H1 (cell line): ENCODE measurements around the gene TEKT3. TPM values are rescaled to one million over a fixed set of nuclear protein-coding genes. Genes with fewer than 3 reads are reported as not detected.

Experiments used
- CTCF ChIA-PET: fragments of 300-600 bp; sonication (Branson Sonifier 250); formaldehyde crosslinking; loops from one replicate; lab custom pipeline; 2021; ENCODE audit not compliant: partially characterized antibody; lab: Charles Lee
- POLR2A ChIA-PET: fragments of 300-600 bp; sonication (Branson Sonifier 250); formaldehyde crosslinking; loops from one replicate; lab custom pipeline; 2021; ENCODE audit warnings: inconsistent platforms; ENCODE audit not compliant: partially characterized antibody; lab: Charles Lee
- DNase-seq, 2 experiments: peaks; one replicate each; pipeline versions ENCODE4 v3.0.0 to v3.0.0-alpha.2; 2010 to 2022; ENCODE audit warnings: low spot score in 2 of 2, low read depth in 1 of 2, mixed read lengths in 1 of 2
- FAIRE-seq: peaks from 2 replicates; lab custom pipeline; 2011; peaks lifted over from hg19 to GRCh38; lab: Jason Lieb, UNC
- H2AFZ ChIP-seq: 2 replicates; pipeline ENCODE4 v1.8.1; 2012; ENCODE audit warnings: low read length, inconsistent platforms
- H2AK5ac ChIP-seq: 2 replicates; pipeline ENCODE4 v1.6.1; 2013; ENCODE audit warnings: low read depth, low read length
- H2BK120ac ChIP-seq: replicated peaks from 2 replicates; pipeline ENCODE3; 2013; ENCODE audit warnings: low read depth, low read length, inconsistent platforms
- H2BK12ac ChIP-seq: 2 replicates; pipeline ENCODE4 v1.6.1; 2013; ENCODE audit warnings: low read depth, low read length
- H2BK15ac ChIP-seq: 2 replicates; pipeline ENCODE4 v1.6.1; 2013; ENCODE audit warnings: low read length
- H2BK20ac ChIP-seq: 2 replicates; pipeline ENCODE4 v1.6.1; 2013; ENCODE audit warnings: low read length
- H2BK5ac ChIP-seq: 2 replicates; pipeline ENCODE4 v1.6.1; 2013; ENCODE audit warnings: low read depth, low read length
- H3K14ac ChIP-seq: 2 replicates; pipeline ENCODE4 v1.6.1; 2013; ENCODE audit warnings: inconsistent platforms; ENCODE audit not compliant: insufficient read length
- H3K18ac ChIP-seq: 2 replicates; pipeline ENCODE4 v1.6.1; 2013; ENCODE audit warnings: low read length; ENCODE audit errors: extremely low read depth
- H3K23ac ChIP-seq: 2 replicates; pipeline ENCODE4 v1.6.1; 2013; ENCODE audit warnings: inconsistent platforms; ENCODE audit not compliant: insufficient read length
- H3K23me2 ChIP-seq: 2 replicates; pipeline ENCODE4 v1.6.1; 2013; ENCODE audit warnings: low read depth, low read length
- H3K27ac ChIP-seq: 2 replicates; pipeline ENCODE4 v1.6.1; 2011; ENCODE audit warnings: low read depth, low read length, inconsistent platforms
- H3K27me3 ChIP-seq, 4 experiments: replicated peaks in 1 of 4; 1 replicate in 1 of 4; 2 replicates in 3 of 4; pipeline versions ENCODE4 v1.6.1 to v1.8.1; 2011 to 2013; ENCODE audit warnings: low read length in 3 of 4, mild to moderate bottlenecking in 3 of 4, inconsistent platforms in 2 of 4, mixed read lengths in 2 of 4, moderate library complexity in 1 of 4; ENCODE audit not compliant: control insufficient read depth in 3 of 4, insufficient read depth in 3 of 4; ENCODE audit errors: extremely low read depth in 1 of 4
- H3K36me3 ChIP-seq, 4 experiments: 2 replicates each; pipeline versions ENCODE4 v1.6.1 to v1.8.1; 2011 to 2013; ENCODE audit warnings: mild to moderate bottlenecking in 4 of 4, low read length in 3 of 4, moderate library complexity in 2 of 4, control low read depth in 1 of 4, inconsistent platforms in 1 of 4; ENCODE audit not compliant: insufficient read depth in 4 of 4, control insufficient read depth in 2 of 4
- H3K4ac ChIP-seq: replicated peaks from 2 replicates; pipeline ENCODE3; 2013; ENCODE audit warnings: low read length, low read depth, mixed read lengths, inconsistent platforms; ENCODE audit not compliant: insufficient read length
- H3K4me1 ChIP-seq, 4 experiments: replicated peaks in 1 of 4; 1 replicate in 1 of 4; 2 replicates in 3 of 4; pipeline versions ENCODE4 v1.6.1 to v1.8.1; 2011 to 2013; ENCODE audit warnings: low read length in 3 of 4, inconsistent platforms in 2 of 4, mixed read lengths in 1 of 4; ENCODE audit not compliant: insufficient read depth in 4 of 4, control insufficient read depth in 3 of 4
- H3K4me2 ChIP-seq, 2 experiments: 2 replicates each; pipeline versions ENCODE4 v1.6.1 to v1.8.1; 2011 to 2013; ENCODE audit warnings: low read depth in 2 of 2, low read length in 2 of 2, control low read depth in 1 of 2, inconsistent platforms in 1 of 2, mild to moderate bottlenecking in 1 of 2; ENCODE audit not compliant: insufficient read depth in 1 of 2
- H3K4me3 ChIP-seq, 4 experiments: fragments of 200-600, 300-600 bp in 1 of 4; sonication (generic), shearing (Covaris generic), sonication (Bioruptor Twin) in 1 of 4; 2 replicates each; pipeline versions ENCODE4 v1.5.1 to v1.8.1; 2011 to 2016; ENCODE audit warnings: low read length in 4 of 4, low read depth in 3 of 4, control low read depth in 2 of 4, inconsistent platforms in 2 of 4, mild to moderate bottlenecking in 2 of 4, mixed read lengths in 1 of 4, moderate library complexity in 1 of 4; ENCODE audit not compliant: insufficient read depth in 2 of 4; ENCODE audit errors: extremely low read depth in 1 of 4
- H3K56ac ChIP-seq: replicated peaks from 2 replicates; pipeline ENCODE3; 2013; ENCODE audit warnings: low read depth, mild to moderate bottlenecking, mixed read lengths, low read length, inconsistent platforms; ENCODE audit not compliant: insufficient read length
- H3K79me1 ChIP-seq: 2 replicates; pipeline ENCODE4 v1.6.1; 2013; ENCODE audit warnings: low read depth, low read length, control low read depth
- H3K79me2 ChIP-seq, 2 experiments: 2 replicates each; pipeline versions ENCODE4 v1.6.1 to v1.8.1; 2012 to 2013; ENCODE audit warnings: low read length in 2 of 2, mild to moderate bottlenecking in 2 of 2, inconsistent platforms in 1 of 2; ENCODE audit not compliant: insufficient read depth in 2 of 2, control insufficient read depth in 1 of 2
- H3K9ac ChIP-seq, 4 experiments: replicated peaks in 1 of 4; 1 replicate in 1 of 4; 2 replicates in 3 of 4; pipeline versions ENCODE4 v1.6.1 to v1.8.1; 2011 to 2013; ENCODE audit warnings: low read depth in 3 of 4, low read length in 3 of 4, control low read depth in 2 of 4, mild to moderate bottlenecking in 2 of 4, moderate library complexity in 2 of 4, inconsistent platforms in 1 of 4; ENCODE audit errors: extremely low read depth in 1 of 4
- H3K9me3 ChIP-seq, 2 experiments: 2 replicates each; pipeline versions ENCODE4 v1.6.1 to v1.8.1; 2012 to 2013; ENCODE audit warnings: mild to moderate bottlenecking in 2 of 2, moderate library complexity in 2 of 2, control low read depth in 1 of 2, inconsistent platforms in 1 of 2, low read depth in 1 of 2, low read length in 1 of 2, mixed read lengths in 1 of 2; ENCODE audit not compliant: insufficient read depth in 2 of 2
- H4K20me1 ChIP-seq, 2 experiments: replicated peaks in 1 of 2; 2 replicates each; pipeline versions ENCODE3 to v1.8.1; 2011 to 2013; ENCODE audit warnings: inconsistent platforms in 2 of 2, low read length in 2 of 2, mild to moderate bottlenecking in 1 of 2; ENCODE audit not compliant: insufficient read depth in 2 of 2, control insufficient read depth in 1 of 2
- H4K5ac ChIP-seq: 2 replicates; pipeline ENCODE4 v1.6.1; 2013; ENCODE audit warnings: low read length, low read depth, mixed read lengths, inconsistent platforms; ENCODE audit not compliant: insufficient read length
- H4K8ac ChIP-seq: 2 replicates; pipeline ENCODE4 v1.8.0; 2013; ENCODE audit warnings: mild to moderate bottlenecking, moderate library complexity, low read length, inconsistent platforms; ENCODE audit not compliant: insufficient read depth; ENCODE audit errors: extremely low read depth
- H4K91ac ChIP-seq: replicated peaks from 2 replicates; pipeline ENCODE3; 2013; ENCODE audit warnings: low read length, mixed read lengths, inconsistent platforms; ENCODE audit not compliant: insufficient read length
- JUN ChIP-seq: IDR thresholded peaks from 2 replicates; pipeline ENCODE4 v1.6.1; 2011; ENCODE audit warnings: low read depth, mild to moderate bottlenecking, improper control_type of control experiment, low read length
- RFX5 ChIP-seq: IDR thresholded peaks from 2 replicates; pipeline ENCODE4 v1.6.1; 2011; ENCODE audit warnings: low read depth, low read length, improper control_type of control experiment, borderline replicate concordance
- TAF7 ChIP-seq: optimal IDR thresholded peaks from 2 replicates; pipeline ENCODE3; 2011; ENCODE audit warnings: low read depth, mild to moderate bottlenecking, inconsistent platforms, low read length, moderate library complexity, borderline replicate concordance
- WGBS, 2 experiments: shearing (Covaris generic) in 1 of 2; methylation state at CpG; one replicate each; pipeline versions ENCODE4 v1.1.6 to v1.1.7; 2013 to 2015; ENCODE audit warnings: low lambda C conversion rate in 2 of 2, mixed read lengths in 2 of 2, inconsistent platforms in 1 of 2, low coverage in 1 of 2, missing lambda C conversion rate in 1 of 2; ENCODE audit not compliant: insufficient replicate concordance in 2 of 2, insufficient coverage in 1 of 2, insufficient read length in 1 of 2; ENCODE audit errors: extremely low coverage in 1 of 2, missing lambda C conversion rate in 1 of 2; 5-methylcytosine and 5-hydroxymethylcytosine counted together
- polyA plus RNA-seq, 7 experiments: library from polyadenylated mRNA; depleted of rRNA in 3 of 7; stranded (reverse) in 5 of 7; unstranded in 2 of 7; fragments of >200 nt in 5 of 7; fragments of 200-250 nt in 2 of 7; gene quantifications; 1 replicate in 5 of 7; 2 replicates in 1 of 7; 4 replicates in 1 of 7; pipeline versions ENCODE4 v1.2.1 to v1.2.3, GENCODE V29; 2011 to 2013; ENCODE audit warnings: missing spikeins in 2 of 7, mixed read lengths in 2 of 7
- total RNA-seq: library from RNA; stranded (reverse); fragmentation: NEBNext Ultra II Directional; extraction: Animal tissue kit (Norgen Biotek cat#: 25700); gene quantifications from 2 replicates; pipeline ENCODE4 v1.2.1, GENCODE V29; 2021

Gene TEKT3
- total and polyA plus RNA-seq, 2 of the 8 experiments (the other 6 are each of a cell fraction or from before 2014, with no cell fraction given): 2.2 to 2.9 TPM

- no peak overlapping the region for H3K18ac ChIP-seq
- H3K79me1 ChIP-seq: no peaks in the 10 kb centered on the region
- H3K4ac ChIP-seq: no peak overlapping the region
- H2BK15ac ChIP-seq: no peak overlapping the region
- FAIRE-seq: no peak
- no peak overlapping the region for H2BK12ac ChIP-seq
- no peaks in the 10 kb centered on the region for H3K27me3 ChIP-seq
- H3K14ac ChIP-seq: no peak overlapping the region
- no peak overlapping the region for H4K5ac ChIP-seq
- H3K23ac ChIP-seq: no peak overlapping the region
- no peak overlapping the region for H2AK5ac ChIP-seq
- no peak overlapping the region; a peak in 1 of 7 replicates for H3K9ac ChIP-seq
- no peaks in the 10 kb centered on the region for H4K20me1 ChIP-seq
- no peak overlapping the region for H2BK5ac ChIP-seq
- peak overlapping the region; percentile 74 for H2AFZ ChIP-seq
- H3K9me3 ChIP-seq: 0 out of 4 replicates have a peak, but pooled peaks cover 0 to 4% of the 10 kb centered on the region in 2 experiments
- no peak overlapping the region for H2BK120ac ChIP-seq
- H4K8ac ChIP-seq: no peak overlapping the region
- H2BK20ac ChIP-seq: no peak overlapping the region
- POLR2A ChIA-PET: no interaction called here
- no peak overlapping the region for H4K91ac ChIP-seq
- peak overlapping the region; percentile 42 to 57 for H3K4me2 ChIP-seq
- H3K36me3 ChIP-seq: no peaks in the 10 kb centered on the region
- H3K27ac ChIP-seq: no peak overlapping the region
- H3K23me2 ChIP-seq: no peaks in the 10 kb centered on the region
- peaks cover 0 to 9% (median 5%) of the 10 kb centered on the region in 4 experiments; a peak in 4 of 7 replicates for H3K4me1 ChIP-seq
- H3K56ac ChIP-seq: no peak overlapping the region
- CTCF ChIA-PET: interaction anchor here (0.7 to 1.3 kb wide), 2 partner anchors 11 to 20 kb away, joined by 3 read pairs; no protein-coding TSS in a partner anchor
- DNase-seq: no peak
- WGBS, 2 experiments: 46% methylated on average over 6 of the region's 6 CpGs; no CpG with 5 or more reads in 1 of the 2 experiments
- no peaks in the 10 kb centered on the region for H3K79me2 ChIP-seq
- H3K4me3 ChIP-seq: 0 out of 8 replicates have a peak overlapping the region, but pooled peaks of 1 of the 4 experiments have one; percentile 28
- TF ChIP-seq RFX5 (no peak), JUN (no peak), TAF7 (no peak)
Observed at GRCh38 chr17:15278380-15278779, 63.0 kb downstream of the TEKT3 start.
